Nephron progenitor cell (in vitro differentiated cells): ENCODE results near the gene MAN1B1.
"Not testable (repeated sequence)": the region's sequence is repeated elsewhere in the genome, so short reads cannot be mapped to it uniquely, and the experiment has no call there.

Source experiments
- DNase-seq: peaks from one replicate; pipeline ENCODE4 v3.0.0; 2021
- H3K27ac Mint-ChIP-seq: 2 replicates; pipeline ENCODE4 v1.8.0; 2021; ENCODE audit warnings: mild to moderate bottlenecking, moderate library complexity, mixed read lengths
- H3K27me3 Mint-ChIP-seq: 2 replicates; pipeline ENCODE4 v1.8.0; 2021; ENCODE audit warnings: mild to moderate bottlenecking, low read depth, mixed read lengths; ENCODE audit not compliant: poor library complexity
- H3K36me3 Mint-ChIP-seq: 2 replicates; pipeline ENCODE4 v1.8.0; 2021; ENCODE audit warnings: low read depth, mixed read lengths
- H3K4me1 Mint-ChIP-seq: 2 replicates; pipeline ENCODE4 v1.8.0; 2021; ENCODE audit warnings: mixed read lengths
- H3K4me3 Mint-ChIP-seq: 2 replicates; pipeline ENCODE4 v1.8.0; 2021; ENCODE audit warnings: mild to moderate bottlenecking, moderate library complexity, mixed read lengths
- H3K9me3 Mint-ChIP-seq: 2 replicates; pipeline ENCODE4 v1.8.0; 2021; ENCODE audit warnings: mild to moderate bottlenecking, moderate library complexity, mixed read lengths
- TF ChIP-seq, protein P1 (sequence below): fragments of 200-600 bp; sonication (generic); IDR thresholded peaks from 2 replicates; pipeline ENCODE4 v1.5.0; 2021; ENCODE audit warnings: antibody characterized with exemption

Gene MAN1B1

DNA sequence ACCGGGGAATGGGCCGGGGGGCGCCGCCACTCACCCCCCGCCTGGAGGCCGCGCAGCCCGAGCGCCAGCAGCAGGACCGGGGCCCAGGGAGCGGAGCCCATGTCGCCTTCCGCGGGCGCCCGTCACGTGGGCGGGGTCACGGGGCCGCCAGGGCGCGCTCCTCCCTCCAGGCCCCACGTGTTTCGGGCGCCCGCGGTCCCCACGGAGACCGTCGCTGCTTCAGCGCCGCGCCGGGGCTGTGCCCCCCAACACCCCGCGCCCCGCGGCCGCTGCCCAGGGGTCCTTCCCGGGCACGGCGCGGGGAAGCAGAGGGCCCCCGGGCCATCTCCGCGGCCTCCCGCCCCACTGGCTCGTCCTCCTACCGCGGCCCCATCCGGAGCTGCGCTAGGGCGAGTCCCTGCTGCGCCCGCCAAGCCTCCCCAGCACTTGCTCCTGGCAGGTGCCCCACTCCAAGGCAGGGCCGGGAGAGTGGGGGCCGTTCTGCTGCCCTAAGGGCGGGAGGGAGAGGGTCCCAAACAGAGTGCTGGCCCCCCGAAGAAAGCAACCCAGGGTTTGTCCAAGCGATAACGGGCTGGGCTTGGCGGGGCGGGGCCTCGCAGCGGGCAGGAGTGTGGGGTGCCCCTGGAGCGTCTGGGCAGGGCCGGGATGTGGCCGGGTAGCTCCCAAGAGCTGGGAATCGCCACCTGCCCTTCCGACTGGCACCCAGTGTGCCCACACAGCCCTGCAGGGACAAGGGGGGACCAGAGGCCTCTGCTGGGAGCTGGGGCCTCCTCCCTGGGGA, 28.0 kb downstream of the MAN1B1 start, which contains the start of gene DPP7:
DPP7 (minus strand) TSS at position 121 of the 781 bp plus-strand sequence; CDS start at position 101, 20 bp downstream.
- Mint-ChIP-seq H3K4me3 (peak within 1 kb of the TSS; percentile 40), H3K27me3 (peaks cover 43% of the 10 kb centered on the region), H3K9me3 (no peaks in the 10 kb centered on the region), H3K36me3 (no peaks in the 10 kb centered on the region), H3K27ac (no peak within 1 kb of the TSS), H3K4me1 (no peaks in the 10 kb centered on the region)
- TF ChIP-seq, protein P1, sequence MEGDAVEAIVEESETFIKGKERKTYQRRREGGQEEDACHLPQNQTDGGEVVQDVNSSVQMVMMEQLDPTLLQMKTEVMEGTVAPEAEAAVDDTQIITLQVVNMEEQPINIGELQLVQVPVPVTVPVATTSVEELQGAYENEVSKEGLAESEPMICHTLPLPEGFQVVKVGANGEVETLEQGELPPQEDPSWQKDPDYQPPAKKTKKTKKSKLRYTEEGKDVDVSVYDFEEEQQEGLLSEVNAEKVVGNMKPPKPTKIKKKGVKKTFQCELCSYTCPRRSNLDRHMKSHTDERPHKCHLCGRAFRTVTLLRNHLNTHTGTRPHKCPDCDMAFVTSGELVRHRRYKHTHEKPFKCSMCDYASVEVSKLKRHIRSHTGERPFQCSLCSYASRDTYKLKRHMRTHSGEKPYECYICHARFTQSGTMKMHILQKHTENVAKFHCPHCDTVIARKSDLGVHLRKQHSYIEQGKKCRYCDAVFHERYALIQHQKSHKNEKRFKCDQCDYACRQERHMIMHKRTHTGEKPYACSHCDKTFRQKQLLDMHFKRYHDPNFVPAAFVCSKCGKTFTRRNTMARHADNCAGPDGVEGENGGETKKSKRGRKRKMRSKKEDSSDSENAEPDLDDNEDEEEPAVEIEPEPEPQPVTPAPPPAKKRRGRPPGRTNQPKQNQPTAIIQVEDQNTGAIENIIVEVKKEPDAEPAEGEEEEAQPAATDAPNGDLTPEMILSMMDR = no peak
- DNase-seq = peak; percentile 63

DNA sequence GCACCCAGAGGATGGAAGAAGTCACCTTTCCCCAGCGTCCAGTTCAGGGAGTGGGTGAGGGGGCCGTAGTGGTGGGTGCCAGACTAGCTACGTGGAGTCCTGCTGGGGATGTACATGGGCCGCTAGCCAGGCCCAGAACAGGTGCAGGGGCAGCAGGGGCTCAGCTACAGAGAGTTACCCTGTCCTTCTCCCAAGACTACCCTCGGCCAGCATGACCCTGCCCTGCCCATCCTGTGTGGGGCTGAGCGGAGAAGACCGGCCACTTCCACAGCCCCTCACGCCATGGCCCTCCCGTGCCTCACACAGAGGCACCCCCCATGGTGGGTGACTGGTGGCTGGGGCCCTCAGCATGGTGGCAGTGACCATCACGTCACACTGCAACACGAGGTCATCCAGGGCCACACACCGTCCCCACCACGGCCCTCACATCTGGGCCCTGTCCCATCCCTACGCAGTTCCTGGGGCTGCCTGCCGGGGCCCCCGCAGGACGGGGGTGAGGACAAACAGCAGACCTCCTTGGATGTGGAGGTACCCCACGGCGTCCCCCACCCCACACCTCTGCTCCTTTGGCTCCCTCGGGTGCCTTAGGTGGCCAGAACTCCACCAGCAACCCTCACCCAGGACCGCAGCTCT, 28.7 kb downstream of the MAN1B1 start:
- Mint-ChIP-seq H3K36me3 (no peaks in the 10 kb centered on the region), H3K27ac (no peak overlapping the region), H3K4me3 (no peak overlapping the region), H3K9me3 (no peaks in the 10 kb centered on the region), H3K27me3 (peaks cover 43% of the 10 kb centered on the region), H3K4me1 (no peaks in the 10 kb centered on the region)
- no peak for DNase-seq
- TF ChIP-seq, protein P1 = no peak

DNA sequence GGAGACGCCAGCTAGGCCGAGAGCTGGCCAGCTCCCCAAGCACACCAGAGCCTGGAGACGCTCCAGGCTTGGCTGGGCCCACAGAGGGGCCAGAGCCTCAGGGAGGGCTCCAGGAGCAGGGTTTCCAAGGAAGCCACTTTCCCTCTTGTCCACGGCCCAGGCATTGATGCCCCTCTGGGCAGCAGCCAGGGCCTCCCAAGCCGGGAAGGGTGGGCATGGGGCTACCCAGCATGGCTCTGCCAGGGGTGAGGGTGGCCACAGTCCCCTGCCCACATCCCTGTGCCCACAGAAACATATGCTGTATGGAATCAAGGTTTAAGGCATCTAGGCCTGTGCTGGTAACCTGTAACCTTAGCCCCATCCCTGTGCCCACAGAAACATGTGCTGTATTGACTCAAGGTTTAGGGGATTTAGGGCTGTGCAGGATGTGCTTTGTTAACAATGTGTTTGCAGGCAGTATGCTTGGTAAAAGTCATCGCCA, 29.3 kb downstream of the MAN1B1 start:
- Mint-ChIP-seq H3K36me3 (no peaks in the 10 kb centered on the region), H3K27me3 (peaks cover 43% of the 10 kb centered on the region), H3K27ac (no peak overlapping the region), H3K9me3 (no peaks in the 10 kb centered on the region), H3K4me3 (no peak overlapping the region), H3K4me1 (no peaks in the 10 kb centered on the region)
- TF ChIP-seq, protein P1 = no peak
- DNase-seq = no peak

DNA sequence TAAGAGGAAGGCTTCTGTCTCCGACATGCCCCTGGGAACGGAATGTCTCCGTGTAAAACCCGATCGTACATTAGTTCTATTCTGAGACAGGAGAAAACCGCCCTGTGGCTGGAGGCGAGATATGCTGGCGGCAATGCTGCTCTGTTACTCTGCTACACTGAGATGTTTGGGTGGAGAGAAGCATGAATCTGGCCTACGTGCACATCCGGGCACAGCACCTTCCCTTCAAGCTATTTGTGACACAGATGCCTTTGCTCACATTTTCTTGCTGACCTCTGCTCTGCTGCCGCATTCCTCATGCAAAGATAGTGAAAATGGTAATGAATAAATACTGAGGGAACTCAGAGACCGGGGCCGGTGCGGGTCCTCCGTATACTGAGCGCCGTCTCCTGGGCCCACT, 29.9 kb downstream of the MAN1B1 start:
- Mint-ChIP-seq H3K4me3 (no peak overlapping the region), H3K36me3 (no peaks in the 10 kb centered on the region), H3K9me3 (no peaks in the 10 kb centered on the region), H3K27me3 (peaks cover 45% of the 10 kb centered on the region), H3K27ac (no peak overlapping the region), H3K4me1 (peaks cover under 1% of the 10 kb centered on the region)
- TF ChIP-seq, protein P1 = no peak
- no peak for DNase-seq

DNA sequence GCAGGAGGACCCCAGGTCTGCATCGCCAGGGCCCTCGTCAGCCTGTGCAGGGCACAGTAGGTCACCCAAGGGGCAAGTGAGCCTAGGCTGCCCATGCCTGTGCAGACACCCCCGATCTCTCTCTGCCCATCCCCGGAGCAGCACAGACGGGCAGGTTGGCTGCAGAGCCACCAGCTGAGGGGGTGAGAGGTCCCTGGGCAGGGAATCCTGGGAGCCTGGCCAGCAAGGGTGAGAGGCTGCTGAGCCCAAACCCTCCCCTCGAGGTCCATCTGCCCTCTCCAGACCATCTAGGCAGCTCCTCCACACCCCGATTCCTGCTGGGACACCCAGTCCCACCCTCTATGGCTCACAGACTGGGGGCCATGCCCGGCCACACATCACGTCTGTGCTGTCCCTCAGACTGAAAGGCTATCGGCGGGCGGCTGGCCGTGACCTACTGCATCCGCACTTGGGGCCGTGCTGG, 30.5 kb downstream of the MAN1B1 start:
- no peak overlapping the region for H3K27ac Mint-ChIP-seq
- no peak overlapping the region for H3K4me3 Mint-ChIP-seq
- TF ChIP-seq, protein P1 = no peak
- H3K27me3 Mint-ChIP-seq = peaks cover 45% of the 10 kb centered on the region
- no peaks in the 10 kb centered on the region for H3K9me3 Mint-ChIP-seq
- H3K4me1 Mint-ChIP-seq = peaks cover 7% of the 10 kb centered on the region
- no peak for DNase-seq
- H3K36me3 Mint-ChIP-seq = no peaks in the 10 kb centered on the region

DNA sequence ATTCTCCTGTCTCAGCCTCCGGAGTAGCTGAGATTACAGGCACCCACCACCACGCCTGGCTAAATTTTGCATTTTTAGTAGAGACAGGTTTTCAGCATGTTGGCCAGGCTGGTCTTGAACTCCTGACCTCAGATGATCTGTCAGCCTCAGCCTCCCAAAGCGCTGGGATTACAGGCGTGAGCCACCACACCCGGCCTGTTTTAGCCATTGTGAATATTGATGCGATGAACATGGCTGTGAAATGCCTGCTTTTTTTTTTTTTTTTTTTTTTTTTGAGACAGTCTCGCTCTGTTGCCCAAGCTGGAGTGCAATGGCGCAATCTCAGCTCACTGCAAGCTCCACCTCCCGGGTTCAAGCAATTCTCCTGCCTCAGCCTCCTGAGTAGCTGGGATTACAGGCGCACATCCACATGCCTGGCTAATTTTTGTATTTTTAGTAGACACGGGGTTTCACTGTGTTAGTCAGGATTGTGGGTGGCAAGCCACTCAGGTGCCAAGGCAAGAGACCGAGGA, 31.4 kb downstream of the MAN1B1 start:
- not testable (repeated sequence) for H3K27ac Mint-ChIP-seq, H3K9me3 Mint-ChIP-seq, DNase-seq, H3K4me1 Mint-ChIP-seq, H3K4me3 Mint-ChIP-seq, H3K36me3 Mint-ChIP-seq
- peaks cover 40% of the 10 kb centered on the region for H3K27me3 Mint-ChIP-seq

DNA sequence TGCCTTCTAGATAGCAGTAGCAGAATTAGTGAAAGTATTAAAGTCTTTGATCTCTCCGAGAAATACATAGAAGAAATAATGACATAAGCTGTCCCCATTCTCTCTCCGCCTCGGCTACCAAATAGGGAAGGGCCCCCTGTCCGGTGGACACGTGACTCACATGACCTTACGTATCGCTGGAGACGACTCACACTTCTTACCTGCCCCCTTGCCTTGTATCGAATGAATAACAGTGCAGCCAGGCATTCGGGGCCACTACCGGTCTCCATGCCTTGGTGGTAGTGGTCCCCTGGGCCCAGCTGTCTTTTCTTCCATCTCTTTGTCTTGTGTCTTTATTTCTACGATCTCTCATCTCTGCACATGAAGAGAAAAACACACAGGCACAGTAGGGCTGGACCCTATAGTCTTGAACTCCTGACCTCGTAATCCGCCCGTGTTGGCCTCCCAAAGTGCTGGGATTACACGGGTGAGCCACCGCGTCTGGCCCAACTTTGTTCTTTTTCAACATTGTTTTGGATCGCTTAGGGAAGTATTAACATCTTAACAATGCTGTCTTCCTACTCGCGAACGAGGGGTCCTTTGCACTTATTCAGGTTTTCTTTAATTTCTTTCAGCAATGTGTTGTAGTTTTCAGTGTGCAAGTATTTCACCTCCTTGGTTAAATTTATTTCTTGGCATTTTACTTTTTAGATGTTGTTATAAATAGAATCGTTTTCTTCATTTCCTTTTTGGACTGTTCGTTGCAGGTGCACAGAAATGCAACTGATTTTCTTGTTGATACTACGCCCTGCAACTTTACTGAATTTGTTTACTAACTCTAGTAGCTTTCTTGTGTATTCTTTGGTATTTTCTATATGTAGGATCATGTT, 35.4 kb downstream of the MAN1B1 start:
- H3K4me1 Mint-ChIP-seq = peaks cover 13% of the 10 kb centered on the region
- H3K4me3 Mint-ChIP-seq, H3K9me3 Mint-ChIP-seq, H3K27ac Mint-ChIP-seq, DNase-seq, H3K36me3 Mint-ChIP-seq: not testable (repeated sequence)
- H3K27me3 Mint-ChIP-seq = peaks cover 14% of the 10 kb centered on the region

DNA sequence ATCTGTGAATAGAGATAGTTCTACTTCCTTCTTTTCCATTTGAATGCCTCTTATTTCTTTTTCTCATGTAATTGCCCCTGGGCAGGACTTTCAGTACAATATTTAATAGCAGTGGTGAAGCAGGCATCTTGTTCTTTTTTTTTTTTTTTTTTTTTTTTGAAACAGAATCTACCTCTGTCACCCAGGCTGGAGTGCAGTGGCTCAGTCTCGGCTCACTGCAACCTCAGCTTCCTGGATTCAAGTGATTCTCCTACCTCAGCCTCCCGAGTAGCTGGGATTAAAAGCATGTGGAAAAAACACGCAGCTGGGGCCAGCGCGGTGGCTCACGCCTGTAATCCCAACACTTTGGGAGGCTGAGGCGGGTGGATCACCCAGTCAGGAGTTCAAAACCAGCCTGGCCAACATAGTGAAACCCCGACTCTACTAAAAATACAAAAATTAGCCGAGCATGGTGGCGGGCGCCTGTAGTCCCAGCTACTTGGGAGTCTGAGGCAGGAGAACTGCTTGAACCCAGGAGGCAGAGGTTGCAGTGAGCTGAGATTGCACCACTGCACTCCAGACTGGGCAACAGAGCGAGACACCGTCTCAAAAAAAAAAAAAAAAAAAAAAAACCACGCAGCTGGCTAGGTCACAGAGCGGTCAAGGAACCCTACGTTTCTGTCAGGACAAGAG, 36.1 kb downstream of the MAN1B1 start:
- H3K27ac Mint-ChIP-seq, H3K4me3 Mint-ChIP-seq, H3K36me3 Mint-ChIP-seq, H3K27me3 Mint-ChIP-seq, DNase-seq, H3K9me3 Mint-ChIP-seq: not testable (repeated sequence)
- H3K4me1 Mint-ChIP-seq = peaks cover 20% of the 10 kb centered on the region
